ENCODE results near the gene HPCAL4. TPM values are rescaled to one million over a fixed set of nuclear protein-coding genes. Genes with fewer than 3 reads are reported as not detected.

Gene HPCAL4
- total RNA-seq, 2 donors from 2014 or later = 0.07 to 0.16 TPM

DNA sequence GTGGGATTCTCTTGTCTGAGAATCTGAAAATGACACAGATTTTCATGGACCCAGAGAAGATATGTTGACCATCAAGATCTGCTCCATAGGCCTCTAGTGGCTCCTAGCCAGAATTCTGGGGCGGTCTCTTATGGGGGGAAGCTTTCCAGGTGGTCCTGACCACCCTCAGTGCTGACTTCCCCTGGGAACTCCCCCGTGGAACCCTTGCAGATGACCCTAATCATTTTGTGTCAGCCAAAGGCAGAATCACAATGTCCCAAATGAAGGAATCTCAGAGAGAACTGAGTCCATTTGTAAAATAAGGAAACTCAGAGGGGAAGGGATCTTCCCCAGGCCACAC lies 55.4 kb downstream of the HPCAL4 start:
- Histone ChIP-seq H3K9ac (ENCODE audit: low read depth in 2 of 2, low read length in 2 of 2) (no peak overlapping the region), H3K36me3 (no peaks in the 10 kb centered on the region), H3K4me3 (no peak overlapping the region), H3K9me3 (no peaks in the 10 kb centered on the region), H3K27ac (no peak overlapping the region), H3K4me1 (no peaks in the 10 kb centered on the region), H3K27me3 (no peaks in the 10 kb centered on the region)
- TF ChIP-seq, protein P1, sequence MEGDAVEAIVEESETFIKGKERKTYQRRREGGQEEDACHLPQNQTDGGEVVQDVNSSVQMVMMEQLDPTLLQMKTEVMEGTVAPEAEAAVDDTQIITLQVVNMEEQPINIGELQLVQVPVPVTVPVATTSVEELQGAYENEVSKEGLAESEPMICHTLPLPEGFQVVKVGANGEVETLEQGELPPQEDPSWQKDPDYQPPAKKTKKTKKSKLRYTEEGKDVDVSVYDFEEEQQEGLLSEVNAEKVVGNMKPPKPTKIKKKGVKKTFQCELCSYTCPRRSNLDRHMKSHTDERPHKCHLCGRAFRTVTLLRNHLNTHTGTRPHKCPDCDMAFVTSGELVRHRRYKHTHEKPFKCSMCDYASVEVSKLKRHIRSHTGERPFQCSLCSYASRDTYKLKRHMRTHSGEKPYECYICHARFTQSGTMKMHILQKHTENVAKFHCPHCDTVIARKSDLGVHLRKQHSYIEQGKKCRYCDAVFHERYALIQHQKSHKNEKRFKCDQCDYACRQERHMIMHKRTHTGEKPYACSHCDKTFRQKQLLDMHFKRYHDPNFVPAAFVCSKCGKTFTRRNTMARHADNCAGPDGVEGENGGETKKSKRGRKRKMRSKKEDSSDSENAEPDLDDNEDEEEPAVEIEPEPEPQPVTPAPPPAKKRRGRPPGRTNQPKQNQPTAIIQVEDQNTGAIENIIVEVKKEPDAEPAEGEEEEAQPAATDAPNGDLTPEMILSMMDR (IDR thresholded peaks at IDR 0.05) = no peak
- intact Hi-C loops (cut with DNase I) = no loop called here
- no peak for DNase-seq

DNA sequence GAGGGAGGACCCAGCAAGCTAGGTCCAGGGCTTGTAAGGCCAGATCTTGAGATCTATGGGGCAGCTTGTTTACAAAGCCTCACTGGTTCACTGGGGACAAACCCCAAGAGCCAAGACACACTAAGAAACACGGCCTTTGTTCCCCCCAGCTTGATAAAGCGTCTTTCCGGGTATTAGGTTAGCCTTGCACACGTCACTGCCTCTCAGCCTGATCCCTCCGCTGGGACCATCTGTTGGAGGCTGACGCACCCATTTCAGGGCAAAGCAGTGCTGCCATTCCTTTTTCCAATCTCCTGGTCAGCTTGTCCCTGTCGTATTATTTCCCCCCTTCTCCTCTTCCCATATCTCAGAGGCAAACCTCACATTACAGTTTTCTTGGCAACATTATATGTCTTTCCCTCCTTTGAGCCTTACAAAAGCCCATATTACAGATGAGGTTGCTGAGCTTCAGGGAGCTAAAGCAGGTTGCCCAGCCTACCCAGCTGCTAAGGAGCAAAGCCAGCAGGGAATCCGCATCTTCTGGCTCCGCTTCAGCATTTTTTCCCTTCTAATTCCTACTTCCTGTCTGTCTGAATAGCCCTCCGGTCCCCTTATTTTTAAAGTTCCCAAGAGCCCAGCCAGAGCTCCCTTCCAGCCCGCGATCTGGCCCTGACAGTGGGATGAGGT lies 55.9 kb downstream of the HPCAL4 start:
- Histone ChIP-seq H3K27ac (no peak overlapping the region), H3K27me3 (no peaks in the 10 kb centered on the region), H3K4me1 (no peaks in the 10 kb centered on the region), H3K36me3 (no peaks in the 10 kb centered on the region), H3K9me3 (no peaks in the 10 kb centered on the region), H3K4me3 (no peak overlapping the region), H3K9ac (ENCODE audit: low read depth in 2 of 2, low read length in 2 of 2) (no peak overlapping the region)
- no peak for DNase-seq
- TF ChIP-seq, protein P1 (IDR thresholded peaks at IDR 0.05) = no peak
- intact Hi-C loops (cut with DNase I) = no loop called here

DNA sequence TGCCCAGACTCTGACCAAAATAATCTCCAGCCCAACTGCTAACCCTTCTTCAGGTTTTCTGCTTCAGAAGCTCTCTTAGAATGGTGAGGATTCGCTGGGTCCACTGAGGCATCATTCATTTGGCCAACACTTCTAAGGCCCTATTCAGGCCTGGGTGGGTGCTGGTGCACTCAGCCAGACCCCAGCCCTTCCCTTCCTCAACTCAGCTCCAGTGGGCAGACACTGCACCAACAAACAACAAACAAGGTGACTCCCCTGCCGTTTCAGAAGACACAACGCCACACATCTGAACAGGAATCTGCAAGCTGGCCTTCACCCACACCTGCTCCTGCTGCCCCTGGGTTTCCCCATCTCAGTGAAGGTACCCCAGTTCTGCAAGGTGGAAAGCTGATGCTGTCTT lies 57.8 kb downstream of the HPCAL4 start:
- H3K4me3 ChIP-seq = no peak overlapping the region
- no peaks in the 10 kb centered on the region for H3K36me3 ChIP-seq
- no peak for DNase-seq
- TF ChIP-seq, protein P1 (IDR thresholded peaks at IDR 0.05) = no peak
- H3K27me3 ChIP-seq = no peaks in the 10 kb centered on the region
- intact Hi-C loops (cut with DNase I) = no loop called here
- H3K9me3 ChIP-seq = no peaks in the 10 kb centered on the region
- H3K4me1 ChIP-seq = no peaks in the 10 kb centered on the region
- no peak overlapping the region for H3K9ac ChIP-seq (ENCODE audit: low read depth in 2 of 2, low read length in 2 of 2)
- no peak overlapping the region for H3K27ac ChIP-seq

DNA sequence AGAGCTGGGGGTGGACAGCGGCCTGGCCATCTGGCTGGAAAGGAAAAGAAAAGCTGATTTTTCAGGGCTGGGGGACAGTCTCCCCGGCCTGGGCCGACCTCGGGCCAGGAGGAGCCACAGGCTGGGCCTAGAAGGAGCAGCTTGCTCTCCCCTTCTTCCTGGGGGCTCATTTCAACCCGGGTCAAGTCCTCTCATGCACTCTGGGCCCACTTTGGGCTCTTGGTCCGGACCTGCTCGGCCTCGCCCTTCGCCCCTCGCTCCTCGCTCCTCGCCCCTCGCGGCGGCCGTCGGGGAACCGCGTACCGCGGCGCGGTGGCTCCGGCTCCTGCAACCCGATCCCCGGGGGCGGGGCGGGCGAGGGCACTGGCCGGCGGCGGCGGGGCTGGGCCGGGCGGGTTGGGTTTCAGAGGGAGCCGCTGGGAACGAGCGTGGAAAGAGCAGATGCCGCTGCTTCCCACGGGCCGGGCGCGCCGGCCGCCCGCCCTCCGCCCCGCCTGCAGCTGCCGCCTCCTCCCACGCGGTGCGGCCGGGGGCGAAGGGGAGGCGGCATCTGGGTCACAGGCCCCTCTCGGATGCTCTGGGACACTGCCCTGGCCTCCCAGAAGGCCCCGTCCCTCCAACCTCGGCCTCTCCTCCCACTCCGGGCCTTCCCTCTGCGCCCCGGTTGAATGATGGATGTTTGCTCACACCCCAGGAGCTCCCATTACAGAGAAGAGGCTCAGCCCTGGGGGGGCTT lies 58.4 kb downstream of the HPCAL4 start:
- H3K36me3 ChIP-seq = no peaks in the 10 kb centered on the region
- DNase-seq = peak; percentile 37
- H3K9ac ChIP-seq (ENCODE audit: low read depth in 2 of 2, low read length in 2 of 2) = no peak overlapping the region
- no peak overlapping the region for H3K4me3 ChIP-seq
- H3K9me3 ChIP-seq = no peaks in the 10 kb centered on the region
- TF ChIP-seq, protein P1 (IDR thresholded peaks at IDR 0.05) = no peak
- no peaks in the 10 kb centered on the region for H3K27me3 ChIP-seq
- H3K27ac ChIP-seq = no peak overlapping the region
- H3K4me1 ChIP-seq = no peaks in the 10 kb centered on the region
- intact Hi-C loops (cut with DNase I) = no loop called here

DNA sequence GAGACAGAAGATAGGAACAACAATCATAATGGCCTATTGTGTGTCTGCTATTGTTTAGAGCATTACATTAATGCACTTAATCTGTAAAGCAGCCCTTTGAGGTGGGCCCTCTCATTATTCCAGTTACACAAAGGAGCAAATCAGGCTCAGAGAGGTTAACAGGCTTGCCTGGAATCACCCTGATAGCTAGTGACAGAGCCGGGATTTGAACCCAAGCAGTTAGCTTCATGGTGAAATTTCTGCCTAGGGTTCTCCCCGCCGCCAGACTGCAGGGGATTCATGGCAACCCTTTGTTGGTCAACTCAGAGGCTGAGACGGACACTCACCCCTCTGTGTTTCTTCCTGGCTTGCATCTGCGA lies 58.9 kb downstream of the HPCAL4 start:
- Histone ChIP-seq H3K9ac (ENCODE audit: low read depth in 2 of 2, low read length in 2 of 2) (no peak overlapping the region), H3K36me3 (no peaks in the 10 kb centered on the region), H3K4me3 (no peak overlapping the region), H3K27ac (no peak overlapping the region), H3K9me3 (no peaks in the 10 kb centered on the region), H3K27me3 (no peaks in the 10 kb centered on the region), H3K4me1 (no peaks in the 10 kb centered on the region)
- DNase-seq = no peak
- intact Hi-C loops (cut with DNase I) = no loop called here
- TF ChIP-seq, protein P1 (IDR thresholded peaks at IDR 0.05) = no peak
